H1 (cell line): ENCODE results near the gene LRRC45. TPM values are rescaled to one million over a fixed set of nuclear protein-coding genes. Genes with fewer than 3 reads are reported as not detected.

Experiments
- CTCF ChIA-PET: fragments of 300-600 bp; sonication (Branson Sonifier 250); formaldehyde crosslinking; loops from one replicate; lab custom pipeline; 2021; ENCODE audit not compliant: partially characterized antibody; lab: Charles Lee
- POLR2A ChIA-PET: fragments of 300-600 bp; sonication (Branson Sonifier 250); formaldehyde crosslinking; loops from one replicate; lab custom pipeline; 2021; ENCODE audit warnings: inconsistent platforms; ENCODE audit not compliant: partially characterized antibody; lab: Charles Lee
- DNase-seq, 2 experiments: peaks; one replicate each; pipeline versions ENCODE4 v3.0.0 to v3.0.0-alpha.2; 2010 to 2022; ENCODE audit warnings: low spot score in 2 of 2, low read depth in 1 of 2, mixed read lengths in 1 of 2
- FAIRE-seq: peaks from 2 replicates; lab custom pipeline; 2011; peaks lifted over from hg19 to GRCh38; lab: Jason Lieb, UNC
- H2AFZ ChIP-seq: 2 replicates; pipeline ENCODE4 v1.8.1; 2012; ENCODE audit warnings: low read length, inconsistent platforms
- H2AK5ac ChIP-seq: 2 replicates; pipeline ENCODE4 v1.6.1; 2013; ENCODE audit warnings: low read depth, low read length
- H2BK120ac ChIP-seq: replicated peaks from 2 replicates; pipeline ENCODE3; 2013; ENCODE audit warnings: low read depth, low read length, inconsistent platforms
- H2BK12ac ChIP-seq: 2 replicates; pipeline ENCODE4 v1.6.1; 2013; ENCODE audit warnings: low read depth, low read length
- H2BK15ac ChIP-seq: 2 replicates; pipeline ENCODE4 v1.6.1; 2013; ENCODE audit warnings: low read length
- H2BK20ac ChIP-seq: 2 replicates; pipeline ENCODE4 v1.6.1; 2013; ENCODE audit warnings: low read length
- H2BK5ac ChIP-seq: 2 replicates; pipeline ENCODE4 v1.6.1; 2013; ENCODE audit warnings: low read depth, low read length
- H3K14ac ChIP-seq: 2 replicates; pipeline ENCODE4 v1.6.1; 2013; ENCODE audit warnings: inconsistent platforms; ENCODE audit not compliant: insufficient read length
- H3K18ac ChIP-seq: 2 replicates; pipeline ENCODE4 v1.6.1; 2013; ENCODE audit warnings: low read length; ENCODE audit errors: extremely low read depth
- H3K23ac ChIP-seq: 2 replicates; pipeline ENCODE4 v1.6.1; 2013; ENCODE audit warnings: inconsistent platforms; ENCODE audit not compliant: insufficient read length
- H3K23me2 ChIP-seq: 2 replicates; pipeline ENCODE4 v1.6.1; 2013; ENCODE audit warnings: low read depth, low read length
- H3K27ac ChIP-seq: 2 replicates; pipeline ENCODE4 v1.6.1; 2011; ENCODE audit warnings: low read depth, low read length, inconsistent platforms
- H3K27me3 ChIP-seq, 4 experiments: replicated peaks in 1 of 4; 1 replicate in 1 of 4; 2 replicates in 3 of 4; pipeline versions ENCODE4 v1.6.1 to v1.8.1; 2011 to 2013; ENCODE audit warnings: low read length in 3 of 4, mild to moderate bottlenecking in 3 of 4, inconsistent platforms in 2 of 4, mixed read lengths in 2 of 4, moderate library complexity in 1 of 4; ENCODE audit not compliant: control insufficient read depth in 3 of 4, insufficient read depth in 3 of 4; ENCODE audit errors: extremely low read depth in 1 of 4
- H3K36me3 ChIP-seq, 4 experiments: 2 replicates each; pipeline versions ENCODE4 v1.6.1 to v1.8.1; 2011 to 2013; ENCODE audit warnings: mild to moderate bottlenecking in 4 of 4, low read length in 3 of 4, moderate library complexity in 2 of 4, control low read depth in 1 of 4, inconsistent platforms in 1 of 4; ENCODE audit not compliant: insufficient read depth in 4 of 4, control insufficient read depth in 2 of 4
- H3K4ac ChIP-seq: replicated peaks from 2 replicates; pipeline ENCODE3; 2013; ENCODE audit warnings: low read length, low read depth, mixed read lengths, inconsistent platforms; ENCODE audit not compliant: insufficient read length
- H3K4me1 ChIP-seq, 4 experiments: replicated peaks in 1 of 4; 1 replicate in 1 of 4; 2 replicates in 3 of 4; pipeline versions ENCODE4 v1.6.1 to v1.8.1; 2011 to 2013; ENCODE audit warnings: low read length in 3 of 4, inconsistent platforms in 2 of 4, mixed read lengths in 1 of 4; ENCODE audit not compliant: insufficient read depth in 4 of 4, control insufficient read depth in 3 of 4
- H3K4me2 ChIP-seq, 2 experiments: 2 replicates each; pipeline versions ENCODE4 v1.6.1 to v1.8.1; 2011 to 2013; ENCODE audit warnings: low read depth in 2 of 2, low read length in 2 of 2, control low read depth in 1 of 2, inconsistent platforms in 1 of 2, mild to moderate bottlenecking in 1 of 2; ENCODE audit not compliant: insufficient read depth in 1 of 2
- H3K4me3 ChIP-seq, 4 experiments: fragments of 200-600, 300-600 bp in 1 of 4; sonication (generic), shearing (Covaris generic), sonication (Bioruptor Twin) in 1 of 4; 2 replicates each; pipeline versions ENCODE4 v1.5.1 to v1.8.1; 2011 to 2016; ENCODE audit warnings: low read length in 4 of 4, low read depth in 3 of 4, control low read depth in 2 of 4, inconsistent platforms in 2 of 4, mild to moderate bottlenecking in 2 of 4, mixed read lengths in 1 of 4, moderate library complexity in 1 of 4; ENCODE audit not compliant: insufficient read depth in 2 of 4; ENCODE audit errors: extremely low read depth in 1 of 4
- H3K56ac ChIP-seq: replicated peaks from 2 replicates; pipeline ENCODE3; 2013; ENCODE audit warnings: low read depth, mild to moderate bottlenecking, mixed read lengths, low read length, inconsistent platforms; ENCODE audit not compliant: insufficient read length
- H3K79me1 ChIP-seq: 2 replicates; pipeline ENCODE4 v1.6.1; 2013; ENCODE audit warnings: low read depth, low read length, control low read depth
- H3K79me2 ChIP-seq, 2 experiments: 2 replicates each; pipeline versions ENCODE4 v1.6.1 to v1.8.1; 2012 to 2013; ENCODE audit warnings: low read length in 2 of 2, mild to moderate bottlenecking in 2 of 2, inconsistent platforms in 1 of 2; ENCODE audit not compliant: insufficient read depth in 2 of 2, control insufficient read depth in 1 of 2
- H3K9ac ChIP-seq, 4 experiments: replicated peaks in 1 of 4; 1 replicate in 1 of 4; 2 replicates in 3 of 4; pipeline versions ENCODE4 v1.6.1 to v1.8.1; 2011 to 2013; ENCODE audit warnings: low read depth in 3 of 4, low read length in 3 of 4, control low read depth in 2 of 4, mild to moderate bottlenecking in 2 of 4, moderate library complexity in 2 of 4, inconsistent platforms in 1 of 4; ENCODE audit errors: extremely low read depth in 1 of 4
- H3K9me3 ChIP-seq, 2 experiments: 2 replicates each; pipeline versions ENCODE4 v1.6.1 to v1.8.1; 2012 to 2013; ENCODE audit warnings: mild to moderate bottlenecking in 2 of 2, moderate library complexity in 2 of 2, control low read depth in 1 of 2, inconsistent platforms in 1 of 2, low read depth in 1 of 2, low read length in 1 of 2, mixed read lengths in 1 of 2; ENCODE audit not compliant: insufficient read depth in 2 of 2
- H4K20me1 ChIP-seq, 2 experiments: replicated peaks in 1 of 2; 2 replicates each; pipeline versions ENCODE3 to v1.8.1; 2011 to 2013; ENCODE audit warnings: inconsistent platforms in 2 of 2, low read length in 2 of 2, mild to moderate bottlenecking in 1 of 2; ENCODE audit not compliant: insufficient read depth in 2 of 2, control insufficient read depth in 1 of 2
- H4K5ac ChIP-seq: 2 replicates; pipeline ENCODE4 v1.6.1; 2013; ENCODE audit warnings: low read length, low read depth, mixed read lengths, inconsistent platforms; ENCODE audit not compliant: insufficient read length
- H4K8ac ChIP-seq: 2 replicates; pipeline ENCODE4 v1.8.0; 2013; ENCODE audit warnings: mild to moderate bottlenecking, moderate library complexity, low read length, inconsistent platforms; ENCODE audit not compliant: insufficient read depth; ENCODE audit errors: extremely low read depth
- H4K91ac ChIP-seq: replicated peaks from 2 replicates; pipeline ENCODE3; 2013; ENCODE audit warnings: low read length, mixed read lengths, inconsistent platforms; ENCODE audit not compliant: insufficient read length
- ATF3 ChIP-seq: IDR thresholded peaks from 2 replicates; pipeline ENCODE4 v1.6.1; 2011; ENCODE audit warnings: low read depth, mild to moderate bottlenecking, low read length; ENCODE audit not compliant: insufficient read depth
- CEBPB ChIP-seq: IDR thresholded peaks from 2 replicates; pipeline ENCODE4 v1.6.1; 2012; ENCODE audit warnings: low read depth, low read length
- EGR1 ChIP-seq: IDR thresholded peaks from 2 replicates; pipeline ENCODE4 v1.6.1; 2011; ENCODE audit warnings: low read depth, low read length, borderline replicate concordance
- JUN ChIP-seq: IDR thresholded peaks from 2 replicates; pipeline ENCODE4 v1.6.1; 2011; ENCODE audit warnings: low read depth, mild to moderate bottlenecking, improper control_type of control experiment, low read length
- JUND ChIP-seq: IDR thresholded peaks from 2 replicates; pipeline ENCODE4 v1.6.1; 2011; ENCODE audit warnings: mild to moderate bottlenecking, improper control_type of control experiment, low read length
- SIN3A ChIP-seq, 2 experiments: IDR thresholded peaks in 1 of 2; conservative IDR thresholded peaks in 1 of 2; 2 replicates each; pipeline ENCODE4 v1.6.1; 2011 to 2012; ENCODE audit warnings: low read length in 2 of 2, improper control_type of control experiment in 1 of 2, low read depth in 1 of 2, mild to moderate bottlenecking in 1 of 2
- SUZ12 ChIP-seq: fragments of 200-600 bp; sonication (generic); IDR thresholded peaks from 2 replicates; pipeline ENCODE4 v1.6.1; 2012; ENCODE audit warnings: mild to moderate bottlenecking, inconsistent platforms, low read length, moderate library complexity, mixed read lengths
- TCF12 ChIP-seq: IDR thresholded peaks from 2 replicates; pipeline ENCODE4 v1.6.1; 2011; ENCODE audit warnings: low read depth, mild to moderate bottlenecking, low read length
- TEAD4 ChIP-seq: IDR thresholded peaks from 2 replicates; pipeline ENCODE4 v1.6.1; 2012; ENCODE audit warnings: low read depth, low read length, inconsistent platforms, mixed read lengths
- WGBS, 2 experiments: shearing (Covaris generic) in 1 of 2; methylation state at CpG; one replicate each; pipeline versions ENCODE4 v1.1.6 to v1.1.7; 2013 to 2015; ENCODE audit warnings: low lambda C conversion rate in 2 of 2, mixed read lengths in 2 of 2, inconsistent platforms in 1 of 2, low coverage in 1 of 2, missing lambda C conversion rate in 1 of 2; ENCODE audit not compliant: insufficient replicate concordance in 2 of 2, insufficient coverage in 1 of 2, insufficient read length in 1 of 2; ENCODE audit errors: extremely low coverage in 1 of 2, missing lambda C conversion rate in 1 of 2; 5-methylcytosine and 5-hydroxymethylcytosine counted together
- polyA plus RNA-seq, 7 experiments: library from polyadenylated mRNA; depleted of rRNA in 3 of 7; stranded (reverse) in 5 of 7; unstranded in 2 of 7; fragments of >200 nt in 5 of 7; fragments of 200-250 nt in 2 of 7; gene quantifications; 1 replicate in 5 of 7; 2 replicates in 1 of 7; 4 replicates in 1 of 7; pipeline versions ENCODE4 v1.2.1 to v1.2.3, GENCODE V29; 2011 to 2013; ENCODE audit warnings: missing spikeins in 2 of 7, mixed read lengths in 2 of 7
- total RNA-seq: library from RNA; stranded (reverse); fragmentation: NEBNext Ultra II Directional; extraction: Animal tissue kit (Norgen Biotek cat#: 25700); gene quantifications from 2 replicates; pipeline ENCODE4 v1.2.1, GENCODE V29; 2021
- TF ChIP-seq, protein P1 (sequence below): IDR thresholded peaks from 2 replicates; pipeline ENCODE4 v1.6.1; 2012; ENCODE audit warnings: low read length, inconsistent platforms
- TF ChIP-seq, protein P2 (sequence below): IDR thresholded peaks from 2 replicates; pipeline ENCODE4 v1.6.1; 2011; ENCODE audit warnings: low read length, improper control_type of control experiment

Gene LRRC45
- total and polyA plus RNA-seq, 2 of the 8 experiments (the other 6 are each of a cell fraction or from before 2014, with no cell fraction given), result 11.5 to 29.0 TPM

DNA sequence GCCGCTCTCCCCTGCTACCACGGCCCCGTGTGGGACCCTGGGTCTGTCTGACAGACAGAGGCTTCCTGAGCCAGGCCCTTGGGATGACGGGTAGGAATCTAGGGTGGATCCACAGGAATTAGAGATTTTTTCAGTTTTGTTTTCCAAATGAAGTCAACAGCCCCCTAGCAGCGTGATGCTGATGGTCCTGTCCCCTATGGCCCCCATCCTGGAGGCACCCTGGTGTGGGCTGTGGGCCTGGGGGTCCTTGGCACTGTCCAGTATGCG lies 15.9 kb upstream of the LRRC45 start:
- H4K91ac ChIP-seq, result no peak overlapping the region
- no peak overlapping the region for H3K4me2 ChIP-seq
- peaks cover 0 to 1% (median 0%) of the 10 kb centered on the region in 4 experiments; a peak in 1 of 7 replicates for H3K4me1 ChIP-seq
- no peak overlapping the region for H2BK120ac ChIP-seq
- H4K20me1 ChIP-seq, result peaks cover 3 to 4% of the 10 kb centered on the region in 2 experiments
- no peaks in the 10 kb centered on the region for H3K79me2 ChIP-seq
- DNase-seq (no peak), FAIRE-seq (no peak)
- H2BK12ac ChIP-seq, result no peak overlapping the region
- H3K27ac ChIP-seq, result no peak overlapping the region
- CTCF ChIA-PET, result interaction anchor here (0.7 kb wide), 1 partner anchor 47 kb away, joined by 3 read pairs; no protein-coding TSS in a partner anchor
- no peaks in the 10 kb centered on the region; a peak in 2 of 8 replicates for H3K36me3 ChIP-seq
- H3K18ac ChIP-seq, result no peak overlapping the region
- no peaks in the 10 kb centered on the region for H3K9me3 ChIP-seq
- no peak overlapping the region for H3K56ac ChIP-seq
- H3K9ac ChIP-seq, result no peak overlapping the region
- H3K4me3 ChIP-seq, result no peak overlapping the region
- H4K8ac ChIP-seq, result no peak overlapping the region
- no peak overlapping the region for H3K23ac ChIP-seq
- no peak overlapping the region for H3K14ac ChIP-seq
- H2BK20ac ChIP-seq, result no peak overlapping the region
- 82% methylated on average over 6 of the region's 6 CpGs; no CpG with 5 or more reads in 1 of the 2 experiments for WGBS, 2 experiments
- no peak overlapping the region for H2BK15ac ChIP-seq
- H3K79me1 ChIP-seq, result peaks cover 3% of the 10 kb centered on the region
- no peak overlapping the region for H2AK5ac ChIP-seq
- POLR2A ChIA-PET, result interaction anchor here (1.2 kb wide), 1 partner anchor 48 kb away, joined by 3 read pairs; no protein-coding TSS in a partner anchor
- no peak overlapping the region for H4K5ac ChIP-seq
- H3K23me2 ChIP-seq, result 0 out of 2 replicates have a peak, but pooled peaks cover 1% of the 10 kb centered on the region
- H3K4ac ChIP-seq, result no peak overlapping the region
- no peaks in the 10 kb centered on the region for H3K27me3 ChIP-seq
- no peak overlapping the region for H2AFZ ChIP-seq
- no peak overlapping the region for H2BK5ac ChIP-seq
- TF ChIP-seq SIN3A (conservative IDR thresholded peaks at IDR 0.05 in 1 of 2, IDR thresholded peaks at IDR 0.05 in 1 of 2; ENCODE audit: low read depth in 1 of 2, low read length in 2 of 2) (no peak), ATF3 (no peak), JUND (no peak), JUN (no peak), EGR1 (no peak), SUZ12 (no peak), CEBPB (no peak), TEAD4 (no peak), TCF12 (no peak)
- TF ChIP-seq, protein P1, sequence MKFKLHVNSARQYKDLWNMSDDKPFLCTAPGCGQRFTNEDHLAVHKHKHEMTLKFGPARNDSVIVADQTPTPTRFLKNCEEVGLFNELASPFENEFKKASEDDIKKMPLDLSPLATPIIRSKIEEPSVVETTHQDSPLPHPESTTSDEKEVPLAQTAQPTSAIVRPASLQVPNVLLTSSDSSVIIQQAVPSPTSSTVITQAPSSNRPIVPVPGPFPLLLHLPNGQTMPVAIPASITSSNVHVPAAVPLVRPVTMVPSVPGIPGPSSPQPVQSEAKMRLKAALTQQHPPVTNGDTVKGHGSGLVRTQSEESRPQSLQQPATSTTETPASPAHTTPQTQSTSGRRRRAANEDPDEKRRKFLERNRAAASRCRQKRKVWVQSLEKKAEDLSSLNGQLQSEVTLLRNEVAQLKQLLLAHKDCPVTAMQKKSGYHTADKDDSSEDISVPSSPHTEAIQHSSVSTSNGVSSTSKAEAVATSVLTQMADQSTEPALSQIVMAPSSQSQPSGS, result no peak
- TF ChIP-seq, protein P2, sequence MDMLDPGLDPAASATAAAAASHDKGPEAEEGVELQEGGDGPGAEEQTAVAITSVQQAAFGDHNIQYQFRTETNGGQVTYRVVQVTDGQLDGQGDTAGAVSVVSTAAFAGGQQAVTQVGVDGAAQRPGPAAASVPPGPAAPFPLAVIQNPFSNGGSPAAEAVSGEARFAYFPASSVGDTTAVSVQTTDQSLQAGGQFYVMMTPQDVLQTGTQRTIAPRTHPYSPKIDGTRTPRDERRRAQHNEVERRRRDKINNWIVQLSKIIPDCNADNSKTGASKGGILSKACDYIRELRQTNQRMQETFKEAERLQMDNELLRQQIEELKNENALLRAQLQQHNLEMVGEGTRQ, result no peak
